A673 (cell line): ENCODE data around the gene WNT7A. TPM values are rescaled to one million over a fixed set of nuclear protein-coding genes. Genes with fewer than 3 reads are reported as not detected.

ENCODE experiments used
- BruUV-seq: library from RNA; stranded (reverse); fragments of 400-500 nt; replicated peaks from 2 replicates; lab custom pipeline; 2021; lab: Mats Ljungman, UMichigan
- CTCF ChIA-PET: fragments of 300-600 bp; sonication (Branson Sonifier 250); formaldehyde crosslinking; loops from one replicate; lab custom pipeline; 2022; ENCODE audit warnings: antibody characterized with exemption; lab: Charles Lee
- POLR2A ChIA-PET: fragments of 300-600 bp; sonication (Branson Sonifier 250); formaldehyde crosslinking; loops from one replicate; lab custom pipeline; 2022; ENCODE audit warnings: antibody characterized with exemption; ENCODE audit not compliant: low non-redundant PET; lab: Charles Lee
- DNase-seq: peaks from one replicate; pipeline ENCODE4 v3.0.0-alpha.2; 2015; ENCODE audit warnings: low spot score
- H3K27ac ChIP-seq: fragments of 200-600 bp; sonication (generic); 2 replicates; pipeline ENCODE4 v1.5.1; 2016; ENCODE audit warnings: mixed run types, low read depth, mild to moderate bottlenecking, mixed read lengths, antibody characterized with exemption, low read length; ENCODE audit not compliant: poor library complexity, severe bottlenecking
- H3K27me3 ChIP-seq: fragments of 200-600 bp; sonication (generic); replicated peaks from 2 replicates; pipeline ENCODE4 v1.6.1; 2017; ENCODE audit warnings: mixed run types, low read depth, mild to moderate bottlenecking, mixed read lengths, antibody characterized with exemption, low read length; ENCODE audit not compliant: insufficient read depth, poor library complexity
- H3K36me3 ChIP-seq: fragments of 200-600 bp; sonication (generic); 2 replicates; pipeline ENCODE4 v1.6.1; 2016; ENCODE audit warnings: mixed run types, mild to moderate bottlenecking, mixed read lengths, antibody characterized with exemption, low read length; ENCODE audit not compliant: insufficient read depth, poor library complexity, severe bottlenecking
- H3K4me1 ChIP-seq: fragments of 200-600 bp; sonication (generic); 2 replicates; pipeline ENCODE4 v1.6.1; 2017; ENCODE audit warnings: mixed run types, mild to moderate bottlenecking, mixed read lengths, antibody characterized with exemption, low read length; ENCODE audit not compliant: insufficient read depth, poor library complexity, severe bottlenecking
- H3K4me3 ChIP-seq: fragments of 200-600 bp; sonication (generic); 2 replicates; pipeline ENCODE4 v1.5.1; 2016; ENCODE audit warnings: low read depth, mixed run types, mild to moderate bottlenecking, mixed read lengths, low read length; ENCODE audit not compliant: poor library complexity, severe bottlenecking
- H3K9me3 ChIP-seq: fragments of 200-600 bp; sonication (generic); 2 replicates; pipeline ENCODE4 v1.6.1; 2016; ENCODE audit warnings: mixed run types, low read depth, mild to moderate bottlenecking, mixed read lengths, antibody characterized with exemption, low read length; ENCODE audit not compliant: poor library complexity, severe bottlenecking
- EZH2 ChIP-seq: fragments of 200-600 bp; sonication (generic); IDR thresholded peaks from 2 replicates; pipeline ENCODE4 v1.6.1; 2017; ENCODE audit warnings: borderline replicate concordance, low read depth, mild to moderate bottlenecking, mixed read lengths, antibody characterized with exemption, low read length; ENCODE audit not compliant: poor library complexity, severe bottlenecking
- intact Hi-C: fragments of 100-400 bp; cut with micrococcal nuclease; formaldehyde crosslinking; loops from one replicate; pipeline ENCODE4 v1.10.0; 2022; ENCODE audit not compliant: unreplicated experiment
- total RNA-seq: library from RNA; stranded (reverse); gene quantifications from 2 replicates; pipeline ENCODE4 v1.2.3, GENCODE V29; 2021
- TF ChIP-seq, protein P1 (sequence below): fragments of 300-800, 200-600 bp; sonication (generic); conservative IDR thresholded peaks from 2 replicates; pipeline ENCODE4 v1.5.1; 2017; ENCODE audit warnings: low read depth, mild to moderate bottlenecking, antibody characterized with exemption, low read length, moderate library complexity, mixed read lengths

Gene WNT7A
- total RNA-seq, 1 experiment from 2014 or later, result not detected

- Histone ChIP-seq H3K36me3 (no peaks in the 10 kb centered on the region), H3K27ac (no peak overlapping the region), H3K4me3 (no peak overlapping the region), H3K9me3 (no peaks in the 10 kb centered on the region), H3K4me1 (peaks cover 4% of the 10 kb centered on the region), H3K27me3 (no peaks in the 10 kb centered on the region)
- intact Hi-C loops, result no loop called here
- CTCF ChIA-PET, result no interaction called here
- DNase-seq, result no peak
- BruUV-seq, result no TSS peak
- TF ChIP-seq EZH2, result no peak
- TF ChIP-seq, protein P1, sequence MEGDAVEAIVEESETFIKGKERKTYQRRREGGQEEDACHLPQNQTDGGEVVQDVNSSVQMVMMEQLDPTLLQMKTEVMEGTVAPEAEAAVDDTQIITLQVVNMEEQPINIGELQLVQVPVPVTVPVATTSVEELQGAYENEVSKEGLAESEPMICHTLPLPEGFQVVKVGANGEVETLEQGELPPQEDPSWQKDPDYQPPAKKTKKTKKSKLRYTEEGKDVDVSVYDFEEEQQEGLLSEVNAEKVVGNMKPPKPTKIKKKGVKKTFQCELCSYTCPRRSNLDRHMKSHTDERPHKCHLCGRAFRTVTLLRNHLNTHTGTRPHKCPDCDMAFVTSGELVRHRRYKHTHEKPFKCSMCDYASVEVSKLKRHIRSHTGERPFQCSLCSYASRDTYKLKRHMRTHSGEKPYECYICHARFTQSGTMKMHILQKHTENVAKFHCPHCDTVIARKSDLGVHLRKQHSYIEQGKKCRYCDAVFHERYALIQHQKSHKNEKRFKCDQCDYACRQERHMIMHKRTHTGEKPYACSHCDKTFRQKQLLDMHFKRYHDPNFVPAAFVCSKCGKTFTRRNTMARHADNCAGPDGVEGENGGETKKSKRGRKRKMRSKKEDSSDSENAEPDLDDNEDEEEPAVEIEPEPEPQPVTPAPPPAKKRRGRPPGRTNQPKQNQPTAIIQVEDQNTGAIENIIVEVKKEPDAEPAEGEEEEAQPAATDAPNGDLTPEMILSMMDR, result no peak
- POLR2A ChIA-PET, result interaction anchor here (0.6 kb wide), 1 partner anchor 131 kb away, joined by 3 read pairs; no protein-coding TSS in a partner anchor
Measured at GRCh38 chr3:13891492-13892073, 11.7 kb upstream of the WNT7A start.

GRCh38 chr3:13891017-13891392 is 11.1 kb upstream of the WNT7A start:
- DNase-seq, result no peak
- H3K4me1 ChIP-seq, result peaks cover 1% of the 10 kb centered on the region
- TF ChIP-seq EZH2, result no peak
- TF ChIP-seq, protein P1, result no peak
- H3K9me3 ChIP-seq, result no peaks in the 10 kb centered on the region
- ChIA-PET CTCF (no interaction called here), POLR2A (no interaction called here)
- H3K36me3 ChIP-seq, result no peaks in the 10 kb centered on the region
- no peaks in the 10 kb centered on the region for H3K27me3 ChIP-seq
- intact Hi-C loops, result no loop called here
- no TSS peak for BruUV-seq
- no peak overlapping the region for H3K27ac ChIP-seq
- no peak overlapping the region for H3K4me3 ChIP-seq

DNA sequence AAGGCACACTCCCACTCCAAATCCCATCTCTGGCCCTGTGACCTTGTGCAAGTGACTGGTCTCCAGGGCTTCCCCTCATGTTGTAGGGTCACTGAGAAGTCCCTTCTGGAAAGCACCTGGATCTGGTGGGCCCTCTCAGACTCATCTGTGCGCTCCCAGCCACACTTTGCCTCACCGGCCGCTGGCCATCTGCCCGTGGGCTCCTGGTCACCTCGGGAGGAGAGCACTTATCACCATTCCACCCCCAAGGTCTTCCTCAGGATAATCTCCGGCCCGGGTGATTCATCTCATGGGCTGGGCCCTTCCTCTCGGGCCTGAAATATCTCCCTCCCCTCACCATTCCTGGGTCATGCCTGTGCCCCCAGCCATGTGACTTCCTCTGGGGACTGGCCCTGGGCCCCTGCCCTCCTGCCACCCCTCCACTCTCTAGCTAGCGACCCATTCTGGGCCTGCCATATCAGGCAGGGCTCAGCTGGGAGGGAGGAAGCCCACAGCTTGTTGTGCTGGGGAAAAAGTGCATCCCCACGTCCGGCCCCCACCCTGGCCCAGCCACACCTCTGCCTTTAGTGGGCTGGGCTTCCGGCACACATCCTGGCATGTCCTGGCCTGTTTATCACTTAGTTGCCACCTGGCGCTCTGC is 10.6 kb upstream of the WNT7A start:
- H3K36me3 ChIP-seq, result no peaks in the 10 kb centered on the region
- no TSS peak for BruUV-seq
- CTCF ChIA-PET, result no interaction called here
- no peak for DNase-seq
- TF ChIP-seq, protein P1, result no peak
- no peak for TF ChIP-seq EZH2
- intact Hi-C loops, result no loop called here
- H3K27ac ChIP-seq, result no peak overlapping the region
- no peaks in the 10 kb centered on the region for H3K9me3 ChIP-seq
- POLR2A ChIA-PET, result no interaction called here
- no peaks in the 10 kb centered on the region for H3K4me1 ChIP-seq
- H3K27me3 ChIP-seq, result no peaks in the 10 kb centered on the region
- H3K4me3 ChIP-seq, result no peak overlapping the region
